ENCODE measurements around the gene ARMCX5.

The ARMCX5 gene

GRCh38 chrX:102599084-102599950 lies at the start of gene ARMCX5:
ARMCX5 (plus strand) TSS chrX:102599515; CDS start chrX:102602142, 2,627 bp downstream.
- peaks cover 28% of the 10 kb centered on the region for H3K36me3 Mint-ChIP-seq (ENCODE audit: low read depth)
- H3K9me3 Mint-ChIP-seq = peaks cover 41% of the 10 kb centered on the region

DNA sequence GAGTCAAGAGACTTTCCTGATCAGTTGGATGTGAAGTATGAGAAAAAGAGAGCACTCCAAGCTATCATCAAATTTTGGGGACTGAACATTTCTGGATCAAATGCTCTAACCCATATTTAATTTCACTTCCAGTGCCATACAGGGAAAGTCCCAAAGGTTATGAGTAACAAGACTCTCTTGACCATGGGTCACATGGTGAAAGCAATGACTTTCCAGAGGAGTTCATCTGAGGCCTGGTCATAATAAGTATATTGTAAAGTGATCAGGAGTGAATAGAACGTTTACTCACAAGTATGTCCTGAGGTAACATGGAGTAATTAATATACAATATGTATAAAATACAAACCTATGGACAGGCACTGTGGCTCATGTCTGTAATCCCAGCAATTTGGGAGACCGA lies 40.7 kb upstream of the ARMCX5 start:
- DNase-seq = no peak
- no peaks in the 10 kb centered on the region for H3K36me3 Mint-ChIP-seq (ENCODE audit: low read depth)
- peaks cover 46% of the 10 kb centered on the region for H3K9me3 Mint-ChIP-seq
- no peak overlapping the region for H3K4me3 Mint-ChIP-seq
- TF ChIP-seq, protein P1, sequence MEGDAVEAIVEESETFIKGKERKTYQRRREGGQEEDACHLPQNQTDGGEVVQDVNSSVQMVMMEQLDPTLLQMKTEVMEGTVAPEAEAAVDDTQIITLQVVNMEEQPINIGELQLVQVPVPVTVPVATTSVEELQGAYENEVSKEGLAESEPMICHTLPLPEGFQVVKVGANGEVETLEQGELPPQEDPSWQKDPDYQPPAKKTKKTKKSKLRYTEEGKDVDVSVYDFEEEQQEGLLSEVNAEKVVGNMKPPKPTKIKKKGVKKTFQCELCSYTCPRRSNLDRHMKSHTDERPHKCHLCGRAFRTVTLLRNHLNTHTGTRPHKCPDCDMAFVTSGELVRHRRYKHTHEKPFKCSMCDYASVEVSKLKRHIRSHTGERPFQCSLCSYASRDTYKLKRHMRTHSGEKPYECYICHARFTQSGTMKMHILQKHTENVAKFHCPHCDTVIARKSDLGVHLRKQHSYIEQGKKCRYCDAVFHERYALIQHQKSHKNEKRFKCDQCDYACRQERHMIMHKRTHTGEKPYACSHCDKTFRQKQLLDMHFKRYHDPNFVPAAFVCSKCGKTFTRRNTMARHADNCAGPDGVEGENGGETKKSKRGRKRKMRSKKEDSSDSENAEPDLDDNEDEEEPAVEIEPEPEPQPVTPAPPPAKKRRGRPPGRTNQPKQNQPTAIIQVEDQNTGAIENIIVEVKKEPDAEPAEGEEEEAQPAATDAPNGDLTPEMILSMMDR (IDR thresholded peaks at IDR 0.05) = no peak
- H3K27me3 Mint-ChIP-seq (ENCODE audit: low read depth, poor library complexity) = peaks cover 2% of the 10 kb centered on the region
- no peak overlapping the region for H3K27ac Mint-ChIP-seq
- no peaks in the 10 kb centered on the region for H3K4me1 Mint-ChIP-seq

More at GRCh38 chrX:102599084-102599950, at the start of gene ARMCX5:
- Mint-ChIP-seq H3K27me3 (ENCODE audit: low read depth, poor library complexity) (no peaks in the 10 kb centered on the region), H3K4me3 (peak within 1 kb of the TSS; percentile 99), H3K27ac (peak within 1 kb of the TSS; percentile 96), H3K4me1 (peaks cover 27% of the 10 kb centered on the region)
- TF ChIP-seq, protein P1 (IDR thresholded peaks at IDR 0.05) = no peak
- DNase-seq = peak; percentile 58

- TF ChIP-seq, protein P1 (IDR thresholded peaks at IDR 0.05) = no peak
- H3K36me3 Mint-ChIP-seq (ENCODE audit: low read depth) = no peaks in the 10 kb centered on the region
- DNase-seq = no peak
- no peaks in the 10 kb centered on the region for H3K4me1 Mint-ChIP-seq
- H3K27me3 Mint-ChIP-seq (ENCODE audit: low read depth, poor library complexity) = peaks cover 2% of the 10 kb centered on the region
- H3K27ac Mint-ChIP-seq = no peak overlapping the region
- H3K4me3 Mint-ChIP-seq = no peak overlapping the region
- peaks cover 43% of the 10 kb centered on the region for H3K9me3 Mint-ChIP-seq
Measured at GRCh38 chrX:102560423-102561068, 38.8 kb upstream of the ARMCX5 start.

- TF ChIP-seq, protein P1 (IDR thresholded peaks at IDR 0.05) = no peak
- no peak for DNase-seq
- Mint-ChIP-seq H3K36me3 (ENCODE audit: low read depth) (no peaks in the 10 kb centered on the region), H3K27me3 (ENCODE audit: low read depth, poor library complexity) (no peaks in the 10 kb centered on the region), H3K4me3 (no peak overlapping the region), H3K9me3 (peaks cover 25% of the 10 kb centered on the region), H3K4me1 (no peaks in the 10 kb centered on the region), H3K27ac (no peak overlapping the region)
Measured at GRCh38 chrX:102580891-102581290, 18.4 kb upstream of the ARMCX5 start.

- Mint-ChIP-seq H3K4me3 (no peak overlapping the region), H3K27me3 (ENCODE audit: low read depth, poor library complexity) (no peaks in the 10 kb centered on the region)
Measured at GRCh38 chrX:102593367-102593766, 5.9 kb upstream of the ARMCX5 start.

More at GRCh38 chrX:102593367-102593766, 5.9 kb upstream of the ARMCX5 start:
- Mint-ChIP-seq H3K4me1 (no peaks in the 10 kb centered on the region), H3K27ac (no peak overlapping the region), H3K36me3 (ENCODE audit: low read depth) (no peaks in the 10 kb centered on the region), H3K9me3 (peaks cover 24% of the 10 kb centered on the region)
- TF ChIP-seq, protein P1 (IDR thresholded peaks at IDR 0.05) = no peak
- DNase-seq = no peak
